Measurements from ENCODE around the gene ZNF385B. TPM values are rescaled to one million over a fixed set of nuclear protein-coding genes. Genes with fewer than 3 reads are reported as not detected.

Gene ZNF385B
- total RNA-seq, 1 donor, result 1.1 TPM

- Histone ChIP-seq H3K9me3 (ENCODE audit: low read depth, low read length) (no peaks in the 10 kb centered on the region), H2AFZ (ENCODE audit: low read length) (no peak overlapping the region), H3K79me2 (ENCODE audit: insufficient read depth, low read length) (no peaks in the 10 kb centered on the region), H3K36me3 (ENCODE audit: insufficient read depth, low read length) (no peaks in the 10 kb centered on the region), H3K4me3 (ENCODE audit: insufficient read depth, low read length) (no peak overlapping the region), H3K27ac (ENCODE audit: low read depth, low read length) (no peak overlapping the region), H4K20me1 (ENCODE audit: insufficient read depth, low read length) (no peaks in the 10 kb centered on the region), H3K4me1 (ENCODE audit: insufficient read depth, low read length) (no peaks in the 10 kb centered on the region), H3K27me3 (ENCODE audit: insufficient read depth, low read length) (no peaks in the 10 kb centered on the region), H3K4me2 (ENCODE audit: insufficient read depth, low read length) (no peak overlapping the region)
- no peak for DNase-seq (ENCODE audit: insufficient read length, low spot score, missing footprints)
- no peak for TF ChIP-seq CTCF (IDR thresholded peaks at IDR 0.05; ENCODE audit: extremely low read depth, low read depth, low read length)
Observed at GRCh38 chr2:179556425-179556824, 305.0 kb downstream of the ZNF385B start.

GRCh38 chr2:179555691-179556283, 305.6 kb downstream of the ZNF385B start:
- Histone ChIP-seq H3K27me3 (ENCODE audit: insufficient read depth, low read length) (no peaks in the 10 kb centered on the region), H3K4me1 (ENCODE audit: insufficient read depth, low read length) (no peaks in the 10 kb centered on the region), H3K27ac (ENCODE audit: low read depth, low read length) (no peak overlapping the region), H4K20me1 (ENCODE audit: insufficient read depth, low read length) (no peaks in the 10 kb centered on the region), H3K79me2 (ENCODE audit: insufficient read depth, low read length) (no peaks in the 10 kb centered on the region), H3K36me3 (ENCODE audit: insufficient read depth, low read length) (no peaks in the 10 kb centered on the region), H3K4me3 (ENCODE audit: insufficient read depth, low read length) (no peak overlapping the region), H2AFZ (ENCODE audit: low read length) (no peak overlapping the region), H3K4me2 (ENCODE audit: insufficient read depth, low read length) (no peak overlapping the region), H3K9me3 (ENCODE audit: low read depth, low read length) (no peaks in the 10 kb centered on the region)
- no peak for DNase-seq (ENCODE audit: insufficient read length, low spot score, missing footprints)
- no peak for TF ChIP-seq CTCF (IDR thresholded peaks at IDR 0.05; ENCODE audit: extremely low read depth, low read depth, low read length)

- DNase-seq (ENCODE audit: insufficient read length, low spot score, missing footprints), result no peak
- Histone ChIP-seq H4K20me1 (ENCODE audit: insufficient read depth, low read length) (no peaks in the 10 kb centered on the region), H3K27me3 (ENCODE audit: insufficient read depth, low read length) (no peaks in the 10 kb centered on the region), H3K4me3 (ENCODE audit: insufficient read depth, low read length) (no peak overlapping the region), H3K36me3 (ENCODE audit: insufficient read depth, low read length) (no peaks in the 10 kb centered on the region), H3K79me2 (ENCODE audit: insufficient read depth, low read length) (no peaks in the 10 kb centered on the region), H3K9me3 (ENCODE audit: low read depth, low read length) (no peaks in the 10 kb centered on the region), H2AFZ (ENCODE audit: low read length) (no peak overlapping the region), H3K4me1 (ENCODE audit: insufficient read depth, low read length) (no peaks in the 10 kb centered on the region), H3K27ac (ENCODE audit: low read depth, low read length) (no peak overlapping the region), H3K4me2 (ENCODE audit: insufficient read depth, low read length) (no peak overlapping the region)
- TF ChIP-seq CTCF (IDR thresholded peaks at IDR 0.05; ENCODE audit: extremely low read depth, low read depth, low read length), result no peak
Observed at GRCh38 chr2:179554639-179555386, 306.6 kb downstream of the ZNF385B start.

GRCh38 chr2:179553382-179553781, 308.0 kb downstream of the ZNF385B start:
- H3K4me1 ChIP-seq (ENCODE audit: insufficient read depth, low read length), result no peaks in the 10 kb centered on the region
- H3K9me3 ChIP-seq (ENCODE audit: low read depth, low read length), result no peaks in the 10 kb centered on the region
- H2AFZ ChIP-seq (ENCODE audit: low read length), result no peak overlapping the region
- no peaks in the 10 kb centered on the region for H3K79me2 ChIP-seq (ENCODE audit: insufficient read depth, low read length)
- no peak overlapping the region for H3K4me3 ChIP-seq (ENCODE audit: insufficient read depth, low read length)
- H3K27me3 ChIP-seq (ENCODE audit: insufficient read depth, low read length), result no peaks in the 10 kb centered on the region
- H3K4me2 ChIP-seq (ENCODE audit: insufficient read depth, low read length), result no peak overlapping the region
- TF ChIP-seq CTCF (IDR thresholded peaks at IDR 0.05; ENCODE audit: extremely low read depth, low read depth, low read length), result no peak
- H3K36me3 ChIP-seq (ENCODE audit: insufficient read depth, low read length), result no peaks in the 10 kb centered on the region
- H4K20me1 ChIP-seq (ENCODE audit: insufficient read depth, low read length), result no peaks in the 10 kb centered on the region
- no peak for DNase-seq (ENCODE audit: insufficient read length, low spot score, missing footprints)
- H3K27ac ChIP-seq (ENCODE audit: low read depth, low read length), result no peak overlapping the region

Measured in osteoblast (primary cell).